ENCODE results near the gene KIF16B.
"Not testable (repeated sequence)": the region's sequence is repeated elsewhere in the genome, so short reads cannot be mapped to it uniquely, and the experiment has no call there.

KIF16B gene

DNA sequence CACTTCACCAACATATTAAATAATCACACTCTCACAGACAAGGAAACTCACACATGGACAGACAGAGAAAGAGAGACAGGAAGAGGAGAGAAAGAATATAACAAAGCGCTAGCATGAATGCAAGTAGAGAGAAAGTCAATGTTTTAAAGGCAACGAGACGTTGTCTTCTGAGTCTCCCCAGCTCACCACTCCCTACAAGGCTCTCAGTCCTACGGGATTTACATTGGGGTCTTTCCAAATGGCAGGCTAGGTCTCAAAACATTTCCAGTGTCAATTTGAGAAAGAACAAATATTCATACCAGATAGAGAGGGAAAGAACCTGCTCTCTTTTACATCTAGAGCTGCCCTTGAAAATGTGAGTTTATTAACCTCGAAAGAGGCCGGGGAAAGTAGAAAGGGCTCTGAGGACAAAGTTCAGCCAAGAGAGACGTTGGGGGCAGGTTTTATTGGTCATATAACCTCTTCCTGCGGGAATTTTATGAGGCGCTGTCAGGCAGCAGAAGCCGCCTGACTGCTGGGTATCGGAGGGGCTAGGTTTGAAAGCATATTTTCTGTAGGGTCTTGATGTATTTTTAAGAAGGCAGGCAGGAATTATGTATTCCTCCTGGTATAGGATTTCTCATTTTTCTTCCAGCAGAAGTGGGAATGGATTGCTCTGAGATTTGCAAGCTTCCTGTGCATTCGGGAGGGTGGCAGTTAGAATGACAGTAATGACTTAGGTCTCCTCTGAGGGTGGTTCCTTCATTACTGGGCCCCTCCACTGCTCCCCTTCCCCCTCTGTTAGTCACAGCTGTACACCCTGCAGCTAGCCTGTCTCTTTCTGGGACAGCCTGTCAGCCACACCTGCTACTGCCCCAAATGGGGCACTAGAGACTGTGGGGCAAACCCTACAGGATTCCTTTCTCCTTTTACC, 34.4 kb upstream of the KIF16B start:
- no peak overlapping the region for H3K4me3 Mint-ChIP-seq
- peaks cover 11% of the 10 kb centered on the region for H3K27me3 Mint-ChIP-seq
- DNase-seq (no peak), ATAC-seq (no peak)
- no peaks in the 10 kb centered on the region for H3K4me1 Mint-ChIP-seq
- H3K27ac Mint-ChIP-seq = no peak overlapping the region
- H3K9me3 Mint-ChIP-seq = no peaks in the 10 kb centered on the region
- H3K36me3 Mint-ChIP-seq (ENCODE audit: low read depth) = no peaks in the 10 kb centered on the region

DNA sequence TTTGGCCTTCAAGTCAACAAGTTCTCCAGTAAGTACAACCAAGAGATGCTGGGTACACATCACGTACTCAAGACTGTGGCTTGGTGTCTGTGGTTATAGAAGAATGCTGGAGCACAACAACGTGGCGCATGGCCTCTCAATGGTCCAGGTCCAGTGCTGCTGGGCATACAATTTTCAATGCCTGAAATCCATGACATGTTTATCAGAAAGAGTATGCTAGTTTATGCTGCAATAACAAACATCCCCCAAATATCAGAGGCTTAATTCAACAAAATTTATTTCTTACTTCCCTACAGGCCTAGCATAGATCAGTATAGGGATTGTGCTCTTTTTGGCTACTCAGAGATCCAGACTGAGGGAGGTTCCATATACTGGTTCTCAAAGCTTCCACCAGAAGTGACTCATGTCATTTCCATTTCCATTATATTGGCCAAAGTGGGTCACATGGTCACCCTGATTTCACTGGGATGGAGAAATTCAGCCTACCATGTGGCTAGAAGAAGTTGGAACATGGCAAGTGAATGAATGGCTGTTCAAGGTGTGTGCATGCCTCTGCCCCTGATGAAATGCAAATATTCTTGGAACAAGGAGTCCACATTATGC, 33.3 kb upstream of the KIF16B start:
- Mint-ChIP-seq H3K27ac (no peak overlapping the region), H3K9me3 (no peaks in the 10 kb centered on the region)

DNA sequence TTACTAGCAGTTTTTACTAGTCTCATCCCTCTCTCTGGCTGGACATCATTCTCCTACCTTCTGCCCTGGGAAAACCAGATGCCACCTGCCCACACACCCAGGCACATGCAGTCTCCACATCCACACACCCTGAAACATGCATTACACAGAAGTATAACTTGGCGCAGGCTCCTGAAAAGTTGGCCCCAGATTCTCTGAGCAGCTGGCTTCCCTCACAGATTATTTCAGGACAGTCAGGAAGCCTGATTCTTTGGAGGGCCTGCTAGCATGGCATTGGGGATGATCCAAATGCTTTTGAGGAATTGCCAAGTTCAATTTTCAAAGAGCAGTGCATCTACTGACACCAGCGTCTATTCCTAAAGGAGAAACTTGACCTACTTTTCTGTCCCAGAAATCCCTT, 27.8 kb upstream of the KIF16B start:
- Mint-ChIP-seq H3K36me3 (ENCODE audit: low read depth) (no peaks in the 10 kb centered on the region), H3K4me1 (peaks cover 6% of the 10 kb centered on the region), H3K4me3 (no peak overlapping the region)

More for the DNA sequence above, 33.3 kb upstream of the KIF16B start:
- Mint-ChIP-seq H3K4me1 (no peaks in the 10 kb centered on the region), H3K4me3 (no peak overlapping the region), H3K27me3 (peaks cover 10% of the 10 kb centered on the region), H3K36me3 (ENCODE audit: low read depth) (no peaks in the 10 kb centered on the region)
- no peak for DNase-seq
- ATAC-seq = no peak

DNA sequence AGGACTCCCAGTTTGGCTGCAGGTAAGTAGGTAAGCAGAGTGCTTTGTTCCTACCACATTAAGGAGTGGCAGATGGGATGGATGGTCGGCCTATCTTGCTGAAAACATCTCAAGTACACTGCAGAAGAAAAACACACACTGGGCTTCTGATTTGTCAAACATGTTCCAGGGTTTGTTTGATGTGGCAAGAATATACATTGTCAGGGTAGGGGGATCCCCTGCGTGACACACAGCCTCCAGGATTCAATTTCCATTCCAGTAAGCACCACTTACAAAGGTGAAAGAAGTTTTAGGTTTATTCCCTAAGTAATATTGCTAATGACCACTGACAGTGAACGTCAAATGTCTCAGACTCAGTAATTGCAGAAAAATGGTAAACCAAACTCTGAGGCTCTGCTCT, 26.0 kb upstream of the KIF16B start:
- Mint-ChIP-seq H3K36me3 (ENCODE audit: low read depth) (no peaks in the 10 kb centered on the region), H3K9me3 (no peaks in the 10 kb centered on the region), H3K4me1 (peaks cover 6% of the 10 kb centered on the region), H3K27ac (no peak overlapping the region), H3K4me3 (no peak overlapping the region), H3K27me3 (peaks cover 10% of the 10 kb centered on the region)
- DNase-seq (peak; percentile 4), ATAC-seq (peak; percentile 87)

More for the DNA sequence above, 27.8 kb upstream of the KIF16B start:
- no peak for ATAC-seq
- DNase-seq = no peak
- Mint-ChIP-seq H3K27ac (no peak overlapping the region), H3K9me3 (no peaks in the 10 kb centered on the region), H3K27me3 (peaks cover 10% of the 10 kb centered on the region)

DNA sequence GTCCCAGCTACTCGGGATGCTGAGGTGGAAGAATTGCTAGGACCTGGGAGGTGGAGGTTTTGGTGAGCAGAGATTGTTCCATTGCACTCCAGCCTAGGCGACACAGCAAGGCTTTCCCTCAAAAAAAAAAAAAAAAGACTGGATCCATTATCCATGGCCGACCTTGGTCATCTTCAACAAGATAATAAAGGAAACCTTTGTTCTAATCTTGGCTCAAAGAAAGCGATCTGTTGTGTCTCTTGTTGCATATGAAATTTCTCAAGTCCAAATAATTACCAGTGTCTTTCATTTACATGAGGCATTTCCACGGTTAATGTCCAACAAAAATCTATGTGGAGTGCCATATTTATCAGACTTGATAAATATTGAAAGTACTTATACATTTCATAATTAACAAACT, 23.7 kb upstream of the KIF16B start:
- no peak overlapping the region for H3K4me3 Mint-ChIP-seq
- no peaks in the 10 kb centered on the region for H3K9me3 Mint-ChIP-seq
- peaks cover 6% of the 10 kb centered on the region for H3K4me1 Mint-ChIP-seq
- peaks cover 17% of the 10 kb centered on the region for H3K27me3 Mint-ChIP-seq
- ATAC-seq (no peak), DNase-seq (no peak)
- H3K36me3 Mint-ChIP-seq (ENCODE audit: low read depth) = no peaks in the 10 kb centered on the region
- no peak overlapping the region for H3K27ac Mint-ChIP-seq

DNA sequence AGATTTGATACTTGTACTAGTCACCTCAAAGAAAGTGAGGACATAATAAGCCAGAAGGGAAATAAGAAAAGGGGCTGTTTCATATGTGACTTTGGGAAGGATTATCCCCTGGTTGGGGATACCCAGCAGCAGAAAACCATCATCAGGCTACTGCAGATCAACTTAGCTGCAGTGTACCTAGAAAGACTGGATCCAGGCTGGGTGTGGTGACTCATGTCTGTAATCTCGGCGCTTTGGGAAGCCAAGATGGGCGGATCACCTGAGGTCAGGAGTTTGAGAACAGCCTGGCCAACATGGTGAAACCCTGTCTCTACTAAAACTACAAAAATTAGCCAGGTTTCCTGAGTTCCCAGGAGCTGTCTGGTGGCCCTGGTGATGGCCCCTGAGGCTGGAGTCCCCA, 23.2 kb upstream of the KIF16B start:
- not testable (repeated sequence) for H3K4me1 Mint-ChIP-seq; H3K27ac Mint-ChIP-seq; DNase-seq; H3K36me3 Mint-ChIP-seq (ENCODE audit: low read depth); H3K4me3 Mint-ChIP-seq; H3K9me3 Mint-ChIP-seq; ATAC-seq
- H3K27me3 Mint-ChIP-seq = peaks cover 20% of the 10 kb centered on the region

DNA sequence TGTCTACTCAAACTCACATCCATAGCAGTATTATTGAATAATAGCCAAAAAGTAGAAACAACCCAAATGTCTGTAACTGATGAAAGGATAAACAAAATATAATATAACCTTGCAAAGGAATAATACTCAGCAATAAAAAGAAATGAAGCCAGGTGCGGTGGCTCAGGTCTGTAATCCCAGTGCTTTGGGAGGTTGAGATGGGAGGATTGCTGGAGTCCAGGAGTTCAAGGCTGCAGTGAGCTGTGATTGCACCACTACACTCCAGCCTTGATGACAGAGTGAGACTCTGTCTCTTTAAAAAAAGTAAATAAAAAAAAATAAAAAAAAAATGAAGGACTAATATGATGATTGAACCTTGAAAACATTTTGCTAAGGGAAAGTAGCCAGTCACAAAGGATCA, 22.1 kb upstream of the KIF16B start:
- peaks cover 23% of the 10 kb centered on the region for H3K27me3 Mint-ChIP-seq
- no peak overlapping the region for H3K4me3 Mint-ChIP-seq
- DNase-seq = no peak
- no peaks in the 10 kb centered on the region for H3K36me3 Mint-ChIP-seq (ENCODE audit: low read depth)
- no peaks in the 10 kb centered on the region for H3K9me3 Mint-ChIP-seq
- ATAC-seq = no peak
- peaks cover 6% of the 10 kb centered on the region for H3K4me1 Mint-ChIP-seq
- no peak overlapping the region for H3K27ac Mint-ChIP-seq

DNA sequence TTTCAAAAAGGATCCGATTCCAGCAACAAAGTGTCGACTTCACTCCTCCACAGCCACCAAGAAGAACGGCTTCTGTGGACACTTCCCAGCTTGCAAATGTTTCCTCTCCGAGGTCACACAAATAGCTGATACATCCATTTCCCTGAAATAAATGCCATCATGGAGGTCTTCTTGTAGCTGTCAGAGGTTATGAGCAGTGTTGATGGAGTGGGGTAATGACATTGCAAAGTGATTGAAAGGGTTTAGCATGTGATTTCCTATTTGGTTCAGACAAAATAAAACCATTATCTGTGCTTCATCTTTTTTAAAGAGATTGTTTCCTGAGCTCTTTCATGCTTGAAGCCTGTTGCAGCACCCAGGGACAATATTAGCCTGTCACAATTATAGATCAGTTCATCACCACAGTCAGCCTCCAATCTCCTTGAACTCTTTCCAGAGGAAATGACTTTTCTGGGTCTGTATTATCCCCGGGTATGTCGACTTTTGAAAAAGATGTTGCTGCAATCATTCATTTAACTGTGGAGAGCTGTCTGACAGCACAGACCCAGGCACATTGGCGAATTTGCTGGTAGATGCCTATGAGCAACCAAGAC, 16.9 kb upstream of the KIF16B start:
- H3K27me3 Mint-ChIP-seq = peaks cover 22% of the 10 kb centered on the region
- no peaks in the 10 kb centered on the region for H3K9me3 Mint-ChIP-seq
- H3K4me3 Mint-ChIP-seq = no peak overlapping the region
- H3K27ac Mint-ChIP-seq = no peak overlapping the region
- ATAC-seq (no peak), DNase-seq (no peak)
- H3K4me1 Mint-ChIP-seq = no peaks in the 10 kb centered on the region
- H3K36me3 Mint-ChIP-seq (ENCODE audit: low read depth) = no peaks in the 10 kb centered on the region

DNA sequence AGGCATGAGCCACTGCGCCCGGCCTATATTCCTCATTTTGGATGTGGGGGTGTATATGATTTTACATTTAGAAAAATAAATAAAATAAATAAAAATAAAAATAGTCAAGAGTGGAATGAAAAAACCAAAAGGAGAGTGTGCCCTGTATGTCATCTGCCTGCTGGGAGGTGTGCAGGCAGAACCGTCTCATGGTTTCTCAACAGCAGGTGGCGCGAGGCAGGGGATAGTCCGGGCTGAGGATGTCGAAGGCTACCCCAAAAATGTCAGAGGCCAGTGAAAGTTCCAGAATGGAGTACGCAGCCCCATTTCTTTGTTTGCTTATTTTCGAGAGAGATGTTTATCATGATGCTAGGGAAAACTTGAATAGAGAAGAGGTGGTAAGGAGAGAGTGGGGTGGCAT, 16.4 kb upstream of the KIF16B start:
- no peak overlapping the region for H3K4me3 Mint-ChIP-seq
- no peaks in the 10 kb centered on the region for H3K36me3 Mint-ChIP-seq (ENCODE audit: low read depth)
- ATAC-seq (no peak), DNase-seq (no peak)
- no peaks in the 10 kb centered on the region for H3K4me1 Mint-ChIP-seq
- no peak overlapping the region for H3K27ac Mint-ChIP-seq
- H3K9me3 Mint-ChIP-seq = no peaks in the 10 kb centered on the region
- H3K27me3 Mint-ChIP-seq = peaks cover 22% of the 10 kb centered on the region

DNA sequence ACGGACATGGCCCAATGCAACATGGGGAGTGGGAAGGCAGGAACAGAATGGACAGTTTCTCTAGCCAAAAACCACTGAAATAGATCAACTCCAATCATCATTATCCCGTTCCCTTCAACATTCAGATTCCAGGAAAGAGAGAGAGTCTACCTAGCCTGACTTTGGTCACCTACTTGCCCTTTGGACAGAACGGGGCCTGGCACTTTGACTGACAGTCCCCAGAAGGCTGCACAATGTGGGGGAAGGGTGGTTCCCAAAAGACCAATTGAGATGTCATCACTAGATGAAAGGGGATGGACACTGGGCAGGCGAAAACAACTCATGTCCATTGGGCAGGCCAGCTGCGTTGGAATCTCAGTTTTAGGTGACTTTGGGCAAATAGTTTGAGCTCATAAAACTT, 15.0 kb upstream of the KIF16B start:
- Mint-ChIP-seq H3K4me3 (no peak overlapping the region), H3K27me3 (peaks cover 18% of the 10 kb centered on the region), H3K9me3 (no peaks in the 10 kb centered on the region), H3K36me3 (ENCODE audit: low read depth) (no peaks in the 10 kb centered on the region), H3K4me1 (no peaks in the 10 kb centered on the region), H3K27ac (no peak overlapping the region)
- DNase-seq = no peak
- ATAC-seq = no peak

DNA sequence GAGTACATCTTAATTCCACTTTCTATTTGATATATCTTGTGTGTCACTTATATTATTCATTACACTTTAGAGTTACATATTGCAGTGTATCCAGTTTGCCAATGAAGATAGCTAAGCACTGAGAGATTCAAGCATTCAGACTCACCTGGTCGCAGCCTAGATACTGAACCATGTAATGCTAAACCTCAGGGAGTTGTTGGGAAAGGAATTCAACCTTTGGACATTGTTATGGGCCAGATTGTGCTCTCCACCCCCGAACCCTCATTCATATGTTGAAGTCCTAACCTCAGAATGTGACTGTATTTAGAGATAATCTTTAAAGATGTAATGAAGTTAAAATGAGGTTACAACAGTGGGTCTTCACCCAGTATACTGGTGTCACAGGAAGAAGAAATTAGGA, 13.8 kb upstream of the KIF16B start:
- peaks cover 18% of the 10 kb centered on the region for H3K27me3 Mint-ChIP-seq
- no peaks in the 10 kb centered on the region for H3K36me3 Mint-ChIP-seq (ENCODE audit: low read depth)
- no peaks in the 10 kb centered on the region for H3K9me3 Mint-ChIP-seq
- H3K4me1 Mint-ChIP-seq = no peaks in the 10 kb centered on the region
- H3K4me3 Mint-ChIP-seq = no peak overlapping the region
- DNase-seq (no peak), ATAC-seq (no peak)
- no peak overlapping the region for H3K27ac Mint-ChIP-seq

DNA sequence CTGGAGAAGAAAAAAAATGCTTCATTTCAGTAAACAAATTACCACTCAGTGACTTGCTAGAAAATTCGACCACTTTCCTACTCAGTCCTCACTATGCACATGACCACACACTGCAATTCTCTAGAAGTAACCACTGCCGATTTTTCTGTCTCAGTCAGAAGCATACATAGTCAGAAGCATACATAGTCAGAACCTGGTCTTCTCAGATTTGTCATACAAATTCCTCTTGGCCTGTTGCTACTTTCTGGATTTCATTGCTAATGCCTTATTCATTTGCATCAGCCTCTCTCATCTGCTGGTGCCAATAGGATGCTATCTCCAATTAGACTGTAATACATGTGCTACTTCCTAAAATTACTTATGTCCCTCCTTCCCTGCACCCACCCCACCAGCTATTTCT, 10.2 kb upstream of the KIF16B start:
- Mint-ChIP-seq H3K27ac (no peak overlapping the region), H3K4me3 (no peak overlapping the region), H3K9me3 (no peaks in the 10 kb centered on the region), H3K27me3 (peaks cover 16% of the 10 kb centered on the region), H3K36me3 (ENCODE audit: low read depth) (no peaks in the 10 kb centered on the region), H3K4me1 (no peaks in the 10 kb centered on the region)
- no peak for ATAC-seq
- no peak for DNase-seq

DNA sequence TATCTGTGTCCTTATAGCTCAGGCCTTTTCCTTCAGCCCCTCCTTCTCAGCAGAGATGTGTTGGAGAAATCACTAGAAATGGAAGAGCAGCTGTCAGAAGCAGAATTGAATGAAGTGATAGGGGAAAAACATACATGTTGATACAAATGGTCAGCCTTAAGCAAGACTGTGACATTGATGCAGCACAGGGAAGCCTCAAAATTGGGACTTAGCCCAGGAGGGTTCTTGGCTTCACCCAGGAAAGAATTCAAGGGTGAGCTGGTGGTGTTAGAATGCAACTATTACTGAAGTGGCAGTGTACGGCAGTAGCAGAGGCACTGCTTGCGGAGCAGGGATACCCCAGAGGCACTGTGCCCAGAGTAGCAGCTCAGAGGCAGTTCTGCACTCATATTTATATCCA, 8.0 kb upstream of the KIF16B start:
- H3K4me1 Mint-ChIP-seq = no peaks in the 10 kb centered on the region
- H3K9me3 Mint-ChIP-seq = no peaks in the 10 kb centered on the region
- ATAC-seq (no peak), DNase-seq (no peak)
- H3K36me3 Mint-ChIP-seq (ENCODE audit: low read depth) = no peaks in the 10 kb centered on the region
- no peak overlapping the region for H3K4me3 Mint-ChIP-seq
- peaks cover 12% of the 10 kb centered on the region for H3K27me3 Mint-ChIP-seq
- no peak overlapping the region for H3K27ac Mint-ChIP-seq

DNA sequence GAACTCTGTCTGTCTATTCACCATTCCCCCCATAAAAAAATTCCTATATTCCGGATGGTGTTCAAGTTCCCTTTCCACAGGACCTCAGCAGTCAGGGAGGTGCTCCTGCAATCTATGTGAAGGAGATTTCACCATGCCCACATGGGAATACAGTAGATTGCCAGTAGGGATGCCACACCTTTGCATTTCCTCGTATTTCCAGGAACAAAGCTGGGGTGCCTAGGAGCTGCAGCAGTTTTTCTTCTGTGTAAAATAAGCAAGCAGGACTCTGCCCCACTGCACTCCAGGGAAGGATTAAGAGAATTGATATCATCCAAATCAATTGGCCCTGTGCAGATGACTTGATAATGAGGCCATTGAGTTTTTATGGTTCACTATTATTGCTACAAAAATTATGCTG, 7.4 kb upstream of the KIF16B start:
- ATAC-seq = no peak

DNA sequence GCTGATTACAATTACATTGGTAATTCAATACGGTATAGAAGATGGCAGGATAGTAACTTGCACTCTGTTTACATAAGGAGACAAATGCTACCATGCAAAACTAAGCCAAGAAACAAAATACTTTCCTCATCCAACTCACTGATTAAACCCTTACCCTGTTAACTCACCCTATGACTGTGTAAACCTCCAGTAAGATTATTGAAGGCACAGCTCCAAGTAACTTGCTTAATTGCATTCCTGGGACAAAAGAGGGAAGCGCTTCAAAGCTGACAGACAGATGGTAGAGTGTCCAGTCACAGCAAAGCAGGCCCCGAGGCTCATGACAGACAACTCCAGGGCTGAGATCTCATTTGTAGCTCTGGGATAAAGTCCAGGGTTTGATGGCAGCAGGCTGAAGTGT, 6.9 kb upstream of the KIF16B start:
- Mint-ChIP-seq H3K36me3 (ENCODE audit: low read depth) (no peaks in the 10 kb centered on the region), H3K27me3 (peaks cover 12% of the 10 kb centered on the region), H3K4me3 (no peak overlapping the region), H3K27ac (no peak overlapping the region), H3K4me1 (peaks cover 6% of the 10 kb centered on the region), H3K9me3 (no peaks in the 10 kb centered on the region)
- ATAC-seq (no peak), DNase-seq (no peak)

More for the DNA sequence above, 7.4 kb upstream of the KIF16B start:
- no peaks in the 10 kb centered on the region for H3K36me3 Mint-ChIP-seq (ENCODE audit: low read depth)
- no peak overlapping the region for H3K27ac Mint-ChIP-seq
- no peak for DNase-seq
- H3K9me3 Mint-ChIP-seq = no peaks in the 10 kb centered on the region
- no peak overlapping the region for H3K4me3 Mint-ChIP-seq
- H3K27me3 Mint-ChIP-seq = peaks cover 12% of the 10 kb centered on the region
- peaks cover 1% of the 10 kb centered on the region for H3K4me1 Mint-ChIP-seq
